Astrocyte of the spinal cord (primary cell): ENCODE measurements around the gene HBM.
"Not testable (repeated sequence)": the region's sequence is repeated elsewhere in the genome, so short reads cannot be mapped to it uniquely, and the experiment has no call there.

ENCODE experiments used
- DNase-seq: peaks from one replicate; pipeline ENCODE4 v3.0.0; 2011; ENCODE audit warnings: low read depth, low spot score
- H3K4me3 ChIP-seq: 2 replicates; pipeline ENCODE4 v1.5.1; 2011; ENCODE audit warnings: low read depth, mild to moderate bottlenecking, low read length, moderate library complexity
- in situ Hi-C: cut with HindIII; loops from 2 replicates; pipeline ENCODE4 v1.10.0; 2017; ENCODE audit warnings: low sequenced_read_pairs
- TF ChIP-seq, protein P1 (sequence below): IDR thresholded peaks from 2 replicates; pipeline ENCODE4 v1.5.1; 2012; ENCODE audit warnings: low read depth, mild to moderate bottlenecking, low read length, inconsistent platforms

HBM gene

DNA sequence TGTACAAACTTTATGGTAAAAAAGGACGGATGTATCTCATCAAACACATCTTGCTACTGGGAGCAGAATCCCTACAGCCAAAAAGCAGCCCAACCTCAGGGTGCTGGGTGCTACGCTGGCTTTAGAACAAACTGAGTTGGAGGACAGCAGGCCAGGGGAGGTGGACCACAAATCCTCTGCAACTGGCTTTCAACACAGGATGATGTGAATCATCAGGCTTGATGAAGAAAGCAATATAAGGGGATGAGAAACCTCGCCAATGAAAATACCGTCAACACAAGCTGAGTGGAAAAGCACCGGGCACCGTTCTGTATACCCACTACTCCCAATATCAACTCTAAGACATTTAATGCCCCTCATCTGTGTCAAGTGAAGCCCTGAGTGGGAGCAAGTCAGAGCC is 28.7 kb downstream of the HBM start:
- in situ Hi-C loops = no loop called here
- peak; percentile 19 for DNase-seq
- TF ChIP-seq, protein P1, sequence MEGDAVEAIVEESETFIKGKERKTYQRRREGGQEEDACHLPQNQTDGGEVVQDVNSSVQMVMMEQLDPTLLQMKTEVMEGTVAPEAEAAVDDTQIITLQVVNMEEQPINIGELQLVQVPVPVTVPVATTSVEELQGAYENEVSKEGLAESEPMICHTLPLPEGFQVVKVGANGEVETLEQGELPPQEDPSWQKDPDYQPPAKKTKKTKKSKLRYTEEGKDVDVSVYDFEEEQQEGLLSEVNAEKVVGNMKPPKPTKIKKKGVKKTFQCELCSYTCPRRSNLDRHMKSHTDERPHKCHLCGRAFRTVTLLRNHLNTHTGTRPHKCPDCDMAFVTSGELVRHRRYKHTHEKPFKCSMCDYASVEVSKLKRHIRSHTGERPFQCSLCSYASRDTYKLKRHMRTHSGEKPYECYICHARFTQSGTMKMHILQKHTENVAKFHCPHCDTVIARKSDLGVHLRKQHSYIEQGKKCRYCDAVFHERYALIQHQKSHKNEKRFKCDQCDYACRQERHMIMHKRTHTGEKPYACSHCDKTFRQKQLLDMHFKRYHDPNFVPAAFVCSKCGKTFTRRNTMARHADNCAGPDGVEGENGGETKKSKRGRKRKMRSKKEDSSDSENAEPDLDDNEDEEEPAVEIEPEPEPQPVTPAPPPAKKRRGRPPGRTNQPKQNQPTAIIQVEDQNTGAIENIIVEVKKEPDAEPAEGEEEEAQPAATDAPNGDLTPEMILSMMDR = no peak
- no peak overlapping the region for H3K4me3 ChIP-seq

DNA sequence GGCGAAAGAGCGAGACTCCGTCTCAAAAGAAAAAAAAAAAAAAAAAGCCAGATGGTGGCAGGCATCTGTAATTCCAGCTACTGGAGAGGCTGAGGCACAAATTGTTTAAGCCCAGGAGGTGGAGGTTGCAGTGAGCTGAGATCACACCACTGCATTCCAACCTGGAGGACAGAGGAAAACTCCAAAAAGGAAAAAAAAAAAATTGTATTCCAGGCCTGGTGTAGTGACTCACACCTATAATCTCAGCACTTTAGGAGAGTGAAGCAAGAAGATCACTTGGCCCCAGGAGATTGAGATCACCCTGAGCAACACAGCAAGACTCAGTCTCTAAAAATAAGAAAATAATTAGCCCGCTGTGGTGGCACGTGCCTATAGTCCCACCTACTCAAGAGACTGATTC is 34.6 kb downstream of the HBM start:
- no peak overlapping the region for H3K4me3 ChIP-seq
- TF ChIP-seq, protein P1 = no peak
- in situ Hi-C loops = no loop called here
- DNase-seq = peak; percentile 24

DNA sequence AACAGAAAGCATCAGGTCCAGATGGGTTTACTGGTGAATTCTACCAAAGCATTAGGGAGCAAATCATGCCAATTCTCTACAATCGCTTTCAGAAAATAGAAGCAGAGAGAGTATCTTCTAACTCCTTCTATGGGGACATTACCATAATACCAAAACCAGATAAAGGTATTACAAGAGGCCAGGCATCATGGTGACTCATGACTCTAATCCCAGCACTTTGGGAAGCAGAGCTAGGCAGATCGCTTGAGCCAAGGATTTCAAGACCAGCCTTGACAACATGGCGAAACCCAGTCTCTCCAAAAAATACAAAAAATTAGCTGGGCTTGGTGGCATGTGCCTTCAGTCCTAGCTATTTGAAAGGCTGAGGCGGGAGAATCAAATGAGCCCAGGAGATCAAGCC is 37.5 kb downstream of the HBM start:
- TF ChIP-seq, protein P1 = no peak
- H3K4me3 ChIP-seq = no peak overlapping the region
- DNase-seq = no peak
- in situ Hi-C loops = no loop called here

DNA sequence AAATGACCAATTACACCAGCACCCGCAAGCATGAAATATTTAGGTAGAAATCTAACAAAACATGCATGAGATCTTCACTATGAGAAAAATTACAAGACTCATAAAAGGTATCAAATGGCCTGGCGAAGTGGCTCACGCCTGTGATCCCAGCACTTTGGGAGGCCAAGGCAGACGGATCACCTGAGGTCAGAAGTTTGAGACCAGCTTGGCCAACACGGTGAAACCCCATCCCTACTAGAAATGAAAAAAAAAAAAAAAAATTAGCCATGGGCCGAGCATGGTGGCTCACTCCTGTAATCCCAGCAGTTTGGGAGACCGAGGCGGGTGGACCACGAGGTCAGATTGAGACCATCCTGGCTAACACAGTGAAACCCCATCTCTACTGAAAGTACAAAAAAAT is 38.3 kb downstream of the HBM start:
- in situ Hi-C loops, DNase-seq, H3K4me3 ChIP-seq: not testable (repeated sequence)

DNA sequence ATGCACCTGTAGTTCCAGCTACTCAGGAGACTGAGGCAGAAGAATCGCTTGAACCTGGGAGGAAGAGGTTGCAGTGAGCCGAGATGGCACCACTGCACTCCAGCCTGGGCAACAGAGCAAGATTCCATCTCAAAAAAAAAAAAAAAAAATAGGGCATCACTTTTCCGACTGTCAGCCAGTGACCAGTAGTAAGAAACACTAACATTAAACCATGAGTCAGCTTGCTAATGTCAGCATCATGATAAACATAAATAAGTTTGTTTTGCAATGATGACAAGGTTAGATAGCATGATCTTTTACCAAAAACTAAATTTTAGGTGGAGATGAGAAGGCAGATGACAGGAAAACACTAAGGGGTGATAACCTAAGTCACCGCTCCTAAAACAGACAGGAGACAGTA is 43.6 kb downstream of the HBM start:
- in situ Hi-C loops, DNase-seq, H3K4me3 ChIP-seq: not testable (repeated sequence)

DNA sequence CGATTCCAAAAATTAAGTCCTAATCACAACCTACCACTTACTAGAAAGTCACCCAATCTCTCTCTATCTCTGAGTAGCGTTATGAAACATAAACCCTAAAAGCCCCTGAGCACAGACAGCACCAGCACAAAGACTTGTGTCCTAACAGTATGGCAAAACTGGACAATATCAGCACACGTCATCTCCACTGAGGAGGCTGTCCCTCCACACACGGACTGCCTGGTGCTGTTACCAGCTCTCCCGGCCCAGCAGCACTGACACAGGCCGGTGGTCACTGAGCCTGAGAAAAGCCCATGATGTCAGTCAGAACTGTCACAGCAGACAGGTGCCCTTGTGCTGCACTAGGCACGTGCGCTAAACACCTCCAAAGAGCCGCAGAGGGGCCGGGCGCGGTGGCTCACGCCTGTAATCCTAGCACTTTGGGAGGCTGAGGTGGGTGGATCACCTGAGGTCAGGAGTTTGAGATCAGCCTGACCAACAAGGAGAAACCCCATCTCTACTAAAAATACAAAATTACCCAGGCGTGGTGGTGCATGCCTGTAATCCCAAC is 45.9 kb downstream of the HBM start:
- in situ Hi-C loops, H3K4me3 ChIP-seq, DNase-seq: not testable (repeated sequence)

DNA sequence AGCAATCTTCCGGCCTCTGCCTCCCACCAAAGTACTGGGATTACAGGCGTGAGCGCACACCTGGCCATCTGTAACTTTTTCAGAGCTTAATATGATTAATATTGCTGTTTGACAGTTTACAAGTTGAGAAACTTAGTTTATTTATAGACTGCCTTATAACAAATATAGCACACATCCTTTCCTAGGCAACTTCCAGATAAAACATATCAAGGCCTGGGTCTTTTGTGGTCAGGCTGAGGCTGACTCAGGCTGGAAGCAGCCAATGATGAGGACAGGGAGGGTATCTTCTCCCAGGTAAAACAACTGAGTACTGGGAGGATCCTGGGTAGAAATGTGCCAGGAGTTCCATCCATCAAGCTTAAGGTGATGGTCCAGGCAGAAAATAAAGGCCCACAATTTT is 47.2 kb downstream of the HBM start:
- in situ Hi-C loops = no loop called here
- TF ChIP-seq, protein P1 = no peak
- no peak overlapping the region for H3K4me3 ChIP-seq
- DNase-seq = no peak
